OCI-LY3 (cell line): ENCODE data around the gene SOX18.

Experiments
- H2AFZ ChIP-seq: fragments of 200-600, 300-600 bp; shearing (Covaris generic); 2 replicates; pipeline ENCODE4 v1.6.0; 2014; ENCODE audit warnings: antibody characterized with exemption, low read depth, low read length
- H3K27ac ChIP-seq: fragments of 200-600, 300-600 bp; sonication (generic); 2 replicates; pipeline ENCODE4 v1.5.1; 2014; ENCODE audit warnings: mild to moderate bottlenecking, low read length, moderate library complexity, mixed read lengths
- H3K27me3 ChIP-seq: fragments of 200-600, 300-600 bp; sonication (generic); 2 replicates; pipeline ENCODE4 v1.6.1; 2014; ENCODE audit warnings: low read depth, low read length, mixed read lengths
- H3K36me3 ChIP-seq: fragments of 200-600, 300-600 bp; sonication (generic); replicated peaks from 2 replicates; pipeline ENCODE3; 2014; ENCODE audit warnings: low read depth, low read length, mixed read lengths
- H3K4me1 ChIP-seq: fragments of 300-600, 200-600 bp; sonication (generic); 2 replicates; pipeline ENCODE4 v1.6.1; 2014; ENCODE audit warnings: low read length, mixed read lengths
- H3K4me2 ChIP-seq: fragments of 200-600, 300-600 bp; sonication (generic); 2 replicates; pipeline ENCODE4 v1.6.1; 2014; ENCODE audit warnings: low read length, mixed read lengths
- H3K4me3 ChIP-seq: fragments of 300-600, 200-600 bp; sonication (generic); 2 replicates; pipeline ENCODE4 v1.5.1; 2014; ENCODE audit warnings: antibody characterized with exemption, mild to moderate bottlenecking, low read length, moderate library complexity
- H3K79me2 ChIP-seq: fragments of 300-600, 200-600 bp; shearing (Covaris generic); 2 replicates; pipeline ENCODE4 v1.6.1; 2014; ENCODE audit warnings: mild to moderate bottlenecking, low read length, mixed read lengths
- H3K9ac ChIP-seq: fragments of 300-600, 200-600 bp; shearing (Covaris generic); 2 replicates; pipeline ENCODE4 v1.6.0; 2014; ENCODE audit warnings: mild to moderate bottlenecking, low read length, moderate library complexity
- H3K9me3 ChIP-seq: fragments of 200-600, 300-600 bp; shearing (Covaris generic); 2 replicates; pipeline ENCODE4 v1.6.1; 2014; ENCODE audit warnings: low read length, mixed read lengths; ENCODE audit not compliant: insufficient read depth
- H4K20me1 ChIP-seq: fragments of 200-600, 300-600 bp; sonication (generic); 2 replicates; pipeline ENCODE4 v1.6.1; 2016; ENCODE audit warnings: low read length, mixed read lengths; ENCODE audit not compliant: insufficient read depth
- EZH2phosphoT487 ChIP-seq: fragments of 200-600 bp; shearing (Covaris generic); IDR thresholded peaks from 2 replicates; pipeline ENCODE4 v1.6.1; 2018; ENCODE audit warnings: antibody characterized with exemption, mixed run types, low read depth
- TF ChIP-seq, protein P1 (sequence below): fragments of 200-600, 300-600 bp; sonication (generic); IDR thresholded peaks from 2 replicates; pipeline ENCODE4 v1.5.1; 2014; ENCODE audit warnings: antibody characterized with exemption, low read length, low read depth

SOX18 gene

DNA sequence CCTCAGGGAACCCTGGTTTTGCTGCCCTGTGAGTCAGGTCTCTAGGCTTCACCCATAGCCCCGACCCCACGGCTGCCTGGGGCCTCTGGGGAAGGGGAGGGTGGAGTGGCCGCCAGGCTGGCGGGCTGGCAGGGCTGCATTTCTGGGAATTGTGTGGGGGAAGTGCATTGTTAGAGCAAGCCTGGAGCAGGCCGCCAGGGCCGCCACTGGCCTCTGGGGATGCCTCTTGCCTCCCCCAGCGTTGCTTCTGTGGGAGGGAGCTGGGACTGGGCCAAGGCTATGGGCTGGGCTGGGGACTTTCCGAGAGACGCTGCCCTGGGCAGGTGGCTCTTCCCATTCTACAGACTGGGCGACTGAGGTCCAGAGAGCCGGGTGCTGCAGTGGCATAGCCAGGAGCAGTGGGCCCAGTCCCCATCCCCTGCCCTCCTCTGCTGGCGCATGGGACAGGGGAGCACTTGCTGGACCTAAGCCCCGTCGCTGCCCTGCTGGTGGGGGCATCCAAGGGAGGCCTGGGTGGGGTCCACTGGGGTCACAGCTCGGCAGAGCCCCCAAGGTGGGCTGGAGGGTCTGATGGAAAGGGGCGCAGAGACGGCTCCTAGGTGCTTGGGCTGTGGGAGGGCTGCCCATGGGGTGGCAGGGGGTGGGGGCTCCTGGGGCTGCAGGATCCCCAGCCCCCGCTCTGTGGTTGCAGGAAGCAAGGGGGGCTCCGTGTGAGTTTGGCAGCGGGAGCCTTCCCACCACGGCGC lies 6.6 kb upstream of the SOX18 start:
- no peak for TF ChIP-seq EZH2phosphoT487
- TF ChIP-seq, protein P1, sequence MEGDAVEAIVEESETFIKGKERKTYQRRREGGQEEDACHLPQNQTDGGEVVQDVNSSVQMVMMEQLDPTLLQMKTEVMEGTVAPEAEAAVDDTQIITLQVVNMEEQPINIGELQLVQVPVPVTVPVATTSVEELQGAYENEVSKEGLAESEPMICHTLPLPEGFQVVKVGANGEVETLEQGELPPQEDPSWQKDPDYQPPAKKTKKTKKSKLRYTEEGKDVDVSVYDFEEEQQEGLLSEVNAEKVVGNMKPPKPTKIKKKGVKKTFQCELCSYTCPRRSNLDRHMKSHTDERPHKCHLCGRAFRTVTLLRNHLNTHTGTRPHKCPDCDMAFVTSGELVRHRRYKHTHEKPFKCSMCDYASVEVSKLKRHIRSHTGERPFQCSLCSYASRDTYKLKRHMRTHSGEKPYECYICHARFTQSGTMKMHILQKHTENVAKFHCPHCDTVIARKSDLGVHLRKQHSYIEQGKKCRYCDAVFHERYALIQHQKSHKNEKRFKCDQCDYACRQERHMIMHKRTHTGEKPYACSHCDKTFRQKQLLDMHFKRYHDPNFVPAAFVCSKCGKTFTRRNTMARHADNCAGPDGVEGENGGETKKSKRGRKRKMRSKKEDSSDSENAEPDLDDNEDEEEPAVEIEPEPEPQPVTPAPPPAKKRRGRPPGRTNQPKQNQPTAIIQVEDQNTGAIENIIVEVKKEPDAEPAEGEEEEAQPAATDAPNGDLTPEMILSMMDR = no peak
- Histone ChIP-seq H3K4me2 (peak overlapping the region; percentile 83; the same call in 1 of the 2 replicates), H3K27me3 (peaks cover 5% of the 10 kb centered on the region; the same call in 1 of the 2 replicates), H3K27ac (no peak overlapping the region), H3K4me1 (peaks cover 43% of the 10 kb centered on the region), H3K9me3 (no peaks in the 10 kb centered on the region), H2AFZ (no peak overlapping the region), H3K4me3 (no peak overlapping the region), H3K9ac (no peak overlapping the region; the same call in 1 of the 2 replicates), H3K36me3 (no peaks in the 10 kb centered on the region), H3K79me2 (no peaks in the 10 kb centered on the region), H4K20me1 (no peaks in the 10 kb centered on the region)

DNA sequence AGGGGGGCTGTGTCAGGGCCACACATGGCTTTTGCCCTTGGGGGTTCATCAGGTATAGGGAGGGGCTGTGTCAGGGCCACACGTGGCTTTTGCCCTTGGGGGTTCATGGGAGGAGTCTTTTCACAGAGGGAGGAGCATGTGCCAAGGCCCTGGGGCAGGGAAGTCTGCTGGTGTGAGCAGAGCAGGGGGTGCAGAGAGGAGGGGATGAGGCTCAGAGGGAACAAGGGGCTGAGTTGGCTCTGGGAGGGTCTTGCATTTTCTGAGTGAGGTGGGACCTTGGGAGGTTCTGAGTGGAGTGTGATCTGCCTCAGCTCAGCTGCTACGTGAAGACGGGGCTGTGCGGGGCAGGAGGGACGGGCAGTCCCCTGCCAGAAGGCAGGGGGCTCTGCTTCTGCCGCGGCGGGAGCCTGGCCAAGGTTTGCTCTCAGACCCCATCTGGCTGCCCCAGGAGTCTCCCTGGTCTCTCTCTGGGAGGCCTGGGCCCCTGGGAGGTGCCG lies 6.0 kb upstream of the SOX18 start:
- no peak overlapping the region for H3K27ac ChIP-seq
- no peaks in the 10 kb centered on the region for H3K36me3 ChIP-seq
- H3K4me1 ChIP-seq = peaks cover 43% of the 10 kb centered on the region
- H3K4me2 ChIP-seq = peak overlapping the region; percentile 83; the same call in 1 of the 2 replicates
- TF ChIP-seq EZH2phosphoT487 = no peak
- TF ChIP-seq, protein P1 = no peak
- no peaks in the 10 kb centered on the region for H3K79me2 ChIP-seq
- no peak overlapping the region for H3K4me3 ChIP-seq
- H3K9ac ChIP-seq = no peak overlapping the region
- no peaks in the 10 kb centered on the region for H3K9me3 ChIP-seq
- no peaks in the 10 kb centered on the region for H4K20me1 ChIP-seq
- no peak overlapping the region for H2AFZ ChIP-seq
- peaks cover 5% of the 10 kb centered on the region; the same call in 1 of the 2 replicates for H3K27me3 ChIP-seq

DNA sequence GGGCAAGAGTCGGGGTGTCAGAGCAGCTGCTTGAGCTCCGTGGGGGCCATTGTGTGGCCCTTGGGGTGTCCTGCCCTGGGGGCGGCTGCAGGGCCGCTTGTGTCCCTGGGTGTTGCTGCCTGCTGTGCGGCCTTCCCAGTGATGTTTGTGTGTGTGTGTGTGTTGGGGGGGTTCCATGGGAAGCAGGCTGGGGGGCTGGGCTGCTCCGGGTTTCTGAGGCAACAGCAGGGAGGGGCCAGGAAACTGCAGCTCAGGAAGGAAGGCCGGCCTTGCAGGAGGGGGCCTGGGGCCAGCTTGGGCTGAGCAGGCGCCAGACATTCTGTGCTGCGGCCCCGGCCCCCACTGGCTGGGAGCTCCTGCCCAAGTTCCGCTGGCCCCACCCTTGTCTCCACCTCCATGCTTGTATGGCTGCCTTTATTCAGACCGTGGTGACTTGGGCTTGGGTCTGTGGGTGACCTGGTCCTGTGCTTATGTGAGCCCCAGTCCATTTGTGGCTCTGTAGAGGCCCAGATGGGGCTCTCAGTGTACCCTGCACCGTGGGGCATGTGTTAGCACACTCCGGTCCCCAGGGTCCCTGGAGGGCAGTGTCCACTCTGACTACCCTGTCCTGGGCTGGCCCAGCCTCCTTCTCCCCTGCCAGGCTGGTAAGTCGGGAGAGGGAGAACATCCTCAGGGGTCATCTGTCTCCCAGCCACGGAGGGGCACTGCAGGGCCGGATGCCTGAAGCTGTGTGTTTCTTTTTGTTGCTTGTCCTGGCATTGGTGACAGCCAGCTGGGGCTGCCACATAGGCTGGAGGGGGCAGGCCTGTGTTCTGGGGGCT lies 4.6 kb upstream of the SOX18 start:
- H2AFZ ChIP-seq = no peak overlapping the region; the same call in 1 of the 2 replicates
- peaks cover 43% of the 10 kb centered on the region for H3K4me1 ChIP-seq
- no peak for TF ChIP-seq EZH2phosphoT487
- TF ChIP-seq, protein P1 = peak; percentile 44
- H3K9me3 ChIP-seq = no peaks in the 10 kb centered on the region
- H3K9ac ChIP-seq = no peak overlapping the region
- no peak overlapping the region for H3K27ac ChIP-seq
- H3K36me3 ChIP-seq = no peaks in the 10 kb centered on the region
- no peaks in the 10 kb centered on the region for H3K79me2 ChIP-seq
- no peak overlapping the region for H3K4me2 ChIP-seq
- H3K27me3 ChIP-seq = peaks cover 5% of the 10 kb centered on the region; the same call in 1 of the 2 replicates
- no peak overlapping the region for H3K4me3 ChIP-seq
- no peaks in the 10 kb centered on the region for H4K20me1 ChIP-seq
